Spleen (tissue), 11 donors: ENCODE data around the gene TUBA8. TPM values are rescaled to one million over a fixed set of nuclear protein-coding genes. Genes with fewer than 3 reads are reported as not detected.
"Not testable (repeated sequence)": the region's sequence is repeated elsewhere in the genome, so short reads cannot be mapped to it uniquely, and the experiment has no call there.

Experiments used
- DNase-seq: peaks from one replicate; pipeline ENCODE4 v3.0.0-alpha.2; 2020
- H3K27ac ChIP-seq, 8 donors: fragments of 200-600 bp; sonication (generic) in 7 of 8; 1 replicate in 4 of 8; 2 replicates in 4 of 8; pipeline versions ENCODE4 v1.5.0 to v1.8.0; 2016 to 2021; ENCODE audit warnings: inconsistent platforms in 4 of 8, mild to moderate bottlenecking in 4 of 8, moderate library complexity in 1 of 8
- H3K27me3 ChIP-seq, 7 donors: fragments of 200-600 bp; sonication (generic) in 6 of 7; replicated peaks in 1 of 7; 1 replicate in 4 of 7; 2 replicates in 3 of 7; pipeline versions ENCODE4 v1.5.0 to v1.8.0; 2016 to 2021; ENCODE audit warnings: inconsistent platforms in 3 of 7, mild to moderate bottlenecking in 1 of 7
- H3K36me3 ChIP-seq, 6 donors: fragments of 200-600 bp; sonication (generic) in 5 of 6; 1 replicate in 4 of 6; 2 replicates in 2 of 6; pipeline versions ENCODE4 v1.5.0 to v1.8.0; 2016 to 2021; ENCODE audit warnings: inconsistent platforms in 2 of 6
- H3K4me1 ChIP-seq, 6 donors: fragments of 200-600 bp; sonication (generic) in 5 of 6; 1 replicate in 3 of 6; 2 replicates in 3 of 6; pipeline versions ENCODE4 v1.5.0 to v1.8.0; 2016 to 2021; ENCODE audit warnings: inconsistent platforms in 3 of 6
- H3K4me3 ChIP-seq, 8 donors: fragments of 200-600 bp; sonication (generic) in 7 of 8; 1 replicate in 4 of 8; 2 replicates in 4 of 8; pipeline versions ENCODE4 v1.5.0 to v1.8.0; 2016 to 2021; ENCODE audit warnings: inconsistent platforms in 4 of 8, mild to moderate bottlenecking in 4 of 8, moderate library complexity in 2 of 8
- H3K9me3 ChIP-seq, 8 donors: fragments of 200-600 bp; sonication (generic) in 7 of 8; 1 replicate in 4 of 8; 2 replicates in 4 of 8; pipeline versions ENCODE4 v1.5.0 to v1.8.0; 2016 to 2021; ENCODE audit warnings: inconsistent platforms in 4 of 8
- POLR2A ChIP-seq, 3 donors: fragments of 450-650 bp; IDR thresholded peaks; one replicate each; pipeline ENCODE4 v1.5.1; 2017; ENCODE audit warnings: antibody characterized with exemption in 3 of 3, mild to moderate bottlenecking in 1 of 3
- POLR2AphosphoS5 ChIP-seq, 3 donors: sonication (generic); formaldehyde crosslinking; IDR thresholded peaks; one replicate each; pipeline ENCODE4 v1.5.1; 2017; ENCODE audit warnings: antibody characterized with exemption in 3 of 3
- WGBS, 5 donors: extraction: QIAGEN DNeasy Blood & Tissue Kit in 3 of 5; methylation state at CpG; one replicate each; pipeline versions ENCODE4 v1.1.5 to v1.1.7; 2013 to 2018; 5-methylcytosine and 5-hydroxymethylcytosine counted together
- intact Hi-C: fragments of 100-400 bp; cut with DNase I; formaldehyde crosslinking; loops from one replicate; pipeline ENCODE4 v1.15.0; 2023; ENCODE audit warnings: low total_unique reads
- polyA plus RNA-seq, 3 donors: library from polyadenylated mRNA; stranded (reverse); fragments of 200-250 nt; gene quantifications; one replicate each; pipeline ENCODE4 v1.2.1, GENCODE V29; 2013
- total RNA-seq, 7 donors: library from RNA; depleted of rRNA in 3 of 7; stranded (reverse); fragments of >200 nt in 3 of 7; fragmentation: NEBNext Ultra II Directional in 4 of 7; extraction: Animal tissue kit (Norgen Biotek cat#: 25700) in 4 of 7; gene quantifications; one replicate each; pipeline versions ENCODE4 v1.1.0 to v1.2.1, GENCODE V29; 2016 to 2021
- TF ChIP-seq, protein P1 (sequence below), 11 experiments: fragments of 200-600 bp in 7 of 11; fragments of 450-650 bp in 4 of 11; sonication (generic) in 4 of 11; IDR thresholded peaks in 8 of 11; conservative IDR thresholded peaks in 3 of 11; 1 replicate in 7 of 11; 2 replicates in 4 of 11; pipeline versions ENCODE4 v1.4.0 to v1.8.0; 2016 to 2021; ENCODE audit warnings: antibody characterized with exemption in 11 of 11, inconsistent platforms in 4 of 11, mild to moderate bottlenecking in 1 of 11
- donor health status: healthy with polysubstance abuse.
- donor health status: DM: no; HTN: no; CAD: no; lungs with moderate emphysema.
- donor health status: DM: no; HTN: no; CAD: no.
- donor health status: Bipolar disorder and iron deficiency.
- donor health status: healthy.
- donor health status: DM: no; HTN: no; CAD: no.
- donor health status: DM: yes; HTN: yes; CAD: no.

TUBA8 gene
- total and polyA plus RNA-seq, 10 donors = 2.2 to 5.7 (median 3.8) TPM

DNA sequence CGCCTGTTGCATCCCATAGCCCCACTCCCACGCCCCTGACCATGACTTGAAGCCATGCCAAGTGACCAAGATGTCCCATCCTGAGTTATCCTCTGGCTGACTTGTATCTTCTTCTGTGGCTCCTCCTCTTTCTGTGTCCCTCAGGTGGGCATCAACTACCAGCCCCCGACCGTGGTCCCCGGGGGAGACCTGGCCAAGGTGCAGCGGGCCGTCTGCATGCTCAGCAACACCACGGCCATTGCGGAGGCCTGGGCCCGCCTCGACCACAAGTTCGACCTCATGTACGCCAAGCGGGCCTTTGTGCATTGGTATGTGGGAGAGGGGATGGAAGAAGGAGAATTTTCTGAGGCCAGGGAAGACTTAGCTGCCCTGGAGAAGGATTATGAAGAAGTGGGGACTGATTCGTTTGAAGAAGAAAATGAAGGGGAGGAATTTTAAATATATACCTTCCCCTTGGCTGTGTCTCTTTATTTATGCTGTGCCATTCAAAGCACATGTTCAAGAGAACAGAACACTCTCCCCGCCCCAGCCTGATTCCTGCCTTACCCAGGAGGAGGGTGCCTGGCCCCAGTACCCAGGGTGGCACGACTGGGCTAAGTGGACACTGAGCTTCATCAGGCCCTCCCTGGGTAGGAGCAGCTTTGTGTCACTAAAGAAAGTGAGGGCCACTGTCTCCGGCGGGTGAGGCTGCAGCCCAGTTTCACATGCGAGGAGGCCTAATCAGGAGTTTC is 20.3 kb downstream of the TUBA8 start:
- intact Hi-C loops = no loop called here
- no peak for DNase-seq
- Histone ChIP-seq H3K9me3 (no peaks in the 10 kb centered on the region), H3K4me3 (no peak overlapping the region), H3K36me3 (peaks cover 0 to 46% (median 2%) of the 10 kb centered on the region in 6 donors), H3K27me3 (no peaks in the 10 kb centered on the region), H3K27ac (no peak overlapping the region), H3K4me1 (no peaks in the 10 kb centered on the region)
- 94 to 96% (median 94%) methylated on average over 20 of the region's 20 CpGs for WGBS, 5 donors
- TF ChIP-seq POLR2AphosphoS5 (IDR thresholded peaks at IDR 0.05) (no peak), POLR2A (IDR thresholded peaks at IDR 0.05) (no peak)
- TF ChIP-seq, protein P1, sequence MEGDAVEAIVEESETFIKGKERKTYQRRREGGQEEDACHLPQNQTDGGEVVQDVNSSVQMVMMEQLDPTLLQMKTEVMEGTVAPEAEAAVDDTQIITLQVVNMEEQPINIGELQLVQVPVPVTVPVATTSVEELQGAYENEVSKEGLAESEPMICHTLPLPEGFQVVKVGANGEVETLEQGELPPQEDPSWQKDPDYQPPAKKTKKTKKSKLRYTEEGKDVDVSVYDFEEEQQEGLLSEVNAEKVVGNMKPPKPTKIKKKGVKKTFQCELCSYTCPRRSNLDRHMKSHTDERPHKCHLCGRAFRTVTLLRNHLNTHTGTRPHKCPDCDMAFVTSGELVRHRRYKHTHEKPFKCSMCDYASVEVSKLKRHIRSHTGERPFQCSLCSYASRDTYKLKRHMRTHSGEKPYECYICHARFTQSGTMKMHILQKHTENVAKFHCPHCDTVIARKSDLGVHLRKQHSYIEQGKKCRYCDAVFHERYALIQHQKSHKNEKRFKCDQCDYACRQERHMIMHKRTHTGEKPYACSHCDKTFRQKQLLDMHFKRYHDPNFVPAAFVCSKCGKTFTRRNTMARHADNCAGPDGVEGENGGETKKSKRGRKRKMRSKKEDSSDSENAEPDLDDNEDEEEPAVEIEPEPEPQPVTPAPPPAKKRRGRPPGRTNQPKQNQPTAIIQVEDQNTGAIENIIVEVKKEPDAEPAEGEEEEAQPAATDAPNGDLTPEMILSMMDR (IDR thresholded peaks at IDR 0.05 in 8 of 11, conservative IDR thresholded peaks at IDR 0.05 in 3 of 11) = no peak

DNA sequence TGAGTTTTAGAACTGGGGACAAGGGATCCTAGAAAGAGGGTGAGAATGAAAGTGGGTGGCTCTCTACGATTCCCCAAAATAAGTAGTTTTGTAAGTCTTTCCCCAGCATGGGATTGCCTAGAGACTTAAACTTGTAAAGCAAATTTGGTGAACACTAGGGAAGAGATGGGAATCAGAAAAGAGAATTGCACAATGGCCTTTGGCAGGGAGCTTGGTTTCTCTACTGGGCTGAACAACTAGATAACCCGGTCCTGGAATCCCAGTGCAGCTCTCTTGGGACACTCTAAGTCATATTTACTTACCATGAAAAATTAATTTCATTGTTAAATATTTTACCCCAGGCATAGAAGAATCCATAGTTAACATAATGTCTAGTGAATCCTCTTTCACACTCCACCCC is 22.8 kb downstream of the TUBA8 start:
- no peak for TF ChIP-seq POLR2AphosphoS5 (IDR thresholded peaks at IDR 0.05)
- DNase-seq = no peak
- peaks cover 0 to 36% (median 0%) of the 10 kb centered on the region in 6 donors for H3K36me3 ChIP-seq
- WGBS, 5 donors = 80 to 97% (median 85%) methylated on average over 2 of the region's 2 CpGs
- H3K27me3 ChIP-seq = no peaks in the 10 kb centered on the region
- H3K27ac ChIP-seq = no peak overlapping the region
- no peaks in the 10 kb centered on the region for H3K4me1 ChIP-seq
- intact Hi-C loops = no loop called here
- H3K9me3 ChIP-seq = no peaks in the 10 kb centered on the region
- no peak overlapping the region for H3K4me3 ChIP-seq

DNA sequence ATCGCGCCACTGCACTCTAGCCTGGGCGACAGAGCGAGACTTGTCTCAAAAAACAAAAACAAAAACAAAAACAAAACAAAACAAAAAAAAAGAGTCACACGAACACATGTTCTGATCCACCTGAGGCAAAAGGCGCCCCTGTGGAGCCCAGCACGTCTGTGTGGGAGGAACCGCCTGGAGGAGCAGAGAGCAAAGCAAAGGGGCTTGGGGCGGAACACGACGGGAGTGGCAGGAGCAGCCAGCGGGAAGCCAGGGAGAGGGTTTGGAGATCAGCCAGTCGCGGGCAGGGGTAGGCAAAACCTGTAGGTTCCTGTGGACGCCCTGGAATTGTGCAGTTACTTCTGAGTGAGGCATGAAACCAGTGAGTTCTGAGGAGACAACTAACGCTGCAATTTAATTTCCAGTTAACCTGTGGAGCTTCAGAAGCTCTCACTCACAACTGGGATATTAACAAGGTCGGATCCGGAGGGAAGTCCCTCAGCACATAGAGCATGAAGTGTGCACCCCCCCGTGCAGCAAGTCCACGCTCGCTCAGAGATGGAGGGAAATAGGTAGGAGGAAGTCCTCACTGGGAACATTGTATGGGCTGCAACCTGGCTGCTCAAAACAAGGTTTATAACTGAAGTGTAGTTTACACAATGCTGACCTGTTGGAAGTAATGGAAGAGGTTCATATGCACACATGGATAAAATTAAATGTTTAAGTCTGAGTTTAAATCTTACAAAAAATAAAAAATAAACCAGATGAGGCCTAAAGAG is 26.1 kb downstream of the TUBA8 start:
- intact Hi-C loops = no loop called here
- no peak for DNase-seq
- peaks cover 0 to 6% (median 0%) of the 10 kb centered on the region in 8 donors for H3K9me3 ChIP-seq
- no peaks in the 10 kb centered on the region for H3K4me1 ChIP-seq
- H3K36me3 ChIP-seq = peaks cover 0 to 17% (median 0%) of the 10 kb centered on the region in 6 donors
- H3K27ac ChIP-seq = no peak overlapping the region
- 88 to 92% (median 90%) methylated on average over 21 of the region's 21 CpGs for whole genome bisulfite sequencing, 5 donors
- H3K27me3 ChIP-seq = no peaks in the 10 kb centered on the region
- TF ChIP-seq POLR2A (IDR thresholded peaks at IDR 0.05) (no peak), POLR2AphosphoS5 (IDR thresholded peaks at IDR 0.05) (no peak)
- TF ChIP-seq, protein P1 (IDR thresholded peaks at IDR 0.05 in 8 of 11, conservative IDR thresholded peaks at IDR 0.05 in 3 of 11) = no peak
- no peak overlapping the region for H3K4me3 ChIP-seq

DNA sequence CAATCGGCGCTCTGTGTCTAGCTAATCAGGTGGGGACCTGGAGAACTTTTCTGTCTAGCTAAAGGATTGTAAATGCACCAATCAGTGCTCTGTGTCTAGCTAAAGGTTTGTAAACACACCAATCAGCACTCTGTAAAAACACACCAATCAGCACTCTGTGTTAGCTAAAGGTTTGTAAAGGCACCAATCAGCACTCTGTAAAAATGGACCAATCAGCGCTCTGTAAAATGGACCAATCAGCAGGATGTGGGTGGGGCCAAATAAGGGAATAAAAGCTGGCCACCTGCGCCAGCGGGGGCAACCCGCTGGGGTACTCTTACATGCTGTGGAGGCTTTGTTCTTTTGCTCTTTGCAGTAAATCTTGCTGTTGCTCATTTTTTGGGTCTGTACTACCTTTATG is 30.4 kb downstream of the TUBA8 start:
- WGBS, 5 donors = 93 to 99% (median 96%) methylated on average over 6 of the region's 6 CpGs
- H3K27me3 ChIP-seq, H3K27ac ChIP-seq, intact Hi-C loops, H3K4me1 ChIP-seq, H3K36me3 ChIP-seq, DNase-seq, H3K9me3 ChIP-seq, H3K4me3 ChIP-seq: not testable (repeated sequence)

DNA sequence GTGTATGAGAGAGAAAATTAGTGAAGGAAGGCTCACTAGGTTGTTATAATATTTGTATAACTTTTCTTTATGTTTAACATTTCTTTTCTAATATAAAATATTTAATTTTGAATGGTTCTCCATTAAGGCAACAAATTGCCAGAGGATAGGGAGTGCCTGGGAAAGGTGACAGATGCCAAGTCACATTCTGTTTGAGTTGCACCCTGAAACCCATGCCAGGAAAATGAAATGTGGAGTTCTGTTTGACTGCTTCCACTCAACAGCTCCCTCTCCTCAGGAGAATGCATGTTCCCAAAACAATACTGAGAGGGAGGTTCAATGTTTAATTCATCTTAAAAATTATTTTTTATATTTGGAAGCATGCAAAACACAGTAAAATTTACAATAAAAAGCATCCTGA is 33.5 kb downstream of the TUBA8 start:
- Histone ChIP-seq H3K27ac (no peak overlapping the region), H3K4me1 (peaks cover 3 to 31% (median 14%) of the 10 kb centered on the region in 6 donors), H3K27me3 (no peaks in the 10 kb centered on the region), H3K9me3 (peaks cover 0 to 6% (median 0%) of the 10 kb centered on the region in 8 donors), H3K4me3 (no peak overlapping the region), H3K36me3 (no peaks in the 10 kb centered on the region)
- intact Hi-C loops = no loop called here
- no peak for DNase-seq
- TF ChIP-seq POLR2AphosphoS5 (IDR thresholded peaks at IDR 0.05) = no peak
- TF ChIP-seq, protein P1 (IDR thresholded peaks at IDR 0.05 in 8 of 11, conservative IDR thresholded peaks at IDR 0.05 in 3 of 11) = no peak
- TF ChIP-seq POLR2A (IDR thresholded peaks at IDR 0.05) = no peak
